Limb (tissue), 2 donors: ENCODE measurements around the gene TMTC1.
"Not testable (repeated sequence)": the region's sequence is repeated elsewhere in the genome, so short reads cannot be mapped to it uniquely, and the experiment has no call there.

Experiments
- DNase-seq, 2 donors: peaks; one replicate each; pipeline ENCODE4 v3.0.0-alpha.2; 2016; ENCODE audit errors: extremely low spot score in 2 of 2

Gene TMTC1

GRCh38 chr12:29673346-29673745 is 110.4 kb downstream of the TMTC1 start:
- DNase-seq = no peak

DNA sequence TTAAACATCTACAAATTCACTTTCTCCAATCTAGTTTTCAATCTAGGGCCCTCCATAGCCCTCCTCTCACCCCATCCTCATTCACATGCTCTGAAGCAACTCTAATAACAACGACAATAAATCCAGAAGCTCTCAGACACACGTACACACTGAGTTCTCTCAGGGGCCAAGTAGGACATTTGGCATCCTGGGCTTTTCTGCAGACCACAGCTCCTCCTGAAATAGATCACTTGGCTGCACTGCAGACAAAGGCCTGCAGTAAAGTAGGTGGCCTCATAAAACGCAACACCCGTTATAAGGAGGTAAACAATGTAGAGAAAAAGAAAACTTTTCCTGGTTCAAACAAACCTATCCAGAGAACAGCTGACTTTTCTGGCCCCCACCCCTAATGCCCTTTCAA is 111.2 kb downstream of the TMTC1 start:
- DNase-seq = no peak

- no peak for DNase-seq
Measured at GRCh38 chr12:29671742-29672141, 112.0 kb downstream of the TMTC1 start.

DNA sequence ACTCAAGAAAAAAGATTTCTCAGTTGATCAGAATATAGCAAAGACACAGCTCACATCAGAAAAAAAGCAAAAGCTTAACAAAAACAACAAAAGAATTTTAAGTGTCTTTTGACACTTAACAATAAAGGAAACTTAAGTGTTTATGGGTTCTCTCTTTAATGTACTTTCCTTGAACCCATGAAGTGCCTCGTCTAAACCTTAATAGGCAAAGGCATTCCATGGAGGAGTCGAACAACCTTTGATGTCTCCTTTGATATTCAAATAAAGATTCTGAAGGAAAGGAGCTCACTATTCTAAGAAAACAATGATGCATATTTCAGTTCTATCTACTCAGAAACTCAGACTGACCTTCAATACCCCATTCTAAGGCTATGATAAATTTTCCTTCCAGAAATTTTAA is 116.7 kb downstream of the TMTC1 start:
- DNase-seq = no peak

- no peak for DNase-seq
Measured at GRCh38 chr12:29665107-29665506, 118.6 kb downstream of the TMTC1 start.

DNA sequence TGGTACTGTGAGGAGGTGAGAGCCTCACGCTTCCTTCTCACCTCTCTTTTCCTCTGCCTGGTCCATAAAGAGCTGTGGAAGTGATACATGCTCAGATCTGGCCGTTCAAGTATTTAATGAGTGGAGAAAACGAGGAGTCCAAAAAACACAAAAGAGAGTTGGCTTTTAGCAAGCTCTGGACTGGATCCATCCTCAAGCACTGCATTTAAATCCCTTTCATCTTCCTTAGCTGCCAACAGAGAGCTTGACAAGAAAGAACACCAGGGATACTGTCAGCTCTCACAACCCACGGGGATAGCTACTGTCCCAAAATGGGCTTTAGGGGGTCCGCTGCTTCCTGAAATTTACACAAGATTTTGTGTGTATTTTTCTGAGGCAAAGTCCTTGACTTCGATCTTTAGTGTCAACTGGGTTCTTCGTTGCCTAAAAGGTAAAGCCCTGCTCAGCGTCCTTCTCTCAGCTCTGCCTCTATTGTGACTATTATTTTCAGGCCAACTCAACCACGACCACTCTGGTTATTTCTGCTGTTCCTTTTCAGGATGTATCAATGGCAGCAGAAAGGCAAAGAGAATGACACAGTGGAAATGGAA is 120.9 kb downstream of the TMTC1 start:
- peak in 1 of 2 donors; percentile 30 for DNase-seq

DNA sequence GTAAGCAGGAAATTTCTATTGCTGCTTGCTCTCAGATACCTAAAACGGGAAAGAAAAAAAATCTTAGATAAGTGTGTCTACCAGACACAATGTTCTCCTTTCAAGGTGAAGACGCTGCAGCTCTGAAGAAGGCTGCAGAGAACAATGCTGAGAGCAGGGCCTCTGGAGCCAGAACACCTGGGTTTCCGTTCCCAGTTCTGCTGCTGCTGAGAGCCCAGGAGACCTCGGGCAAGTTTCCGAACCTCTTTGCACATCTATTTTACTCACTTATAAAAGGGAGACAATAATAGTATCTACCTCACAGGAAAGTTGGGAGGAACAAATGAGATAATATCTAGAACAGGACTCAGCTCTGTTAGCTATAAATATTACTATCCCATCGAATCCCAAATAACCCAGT is 122.9 kb downstream of the TMTC1 start:
- no peak for DNase-seq

- no peak for DNase-seq
Measured at GRCh38 chr12:29656762-29657538, 126.8 kb downstream of the TMTC1 start.

GRCh38 chr12:29655861-29656260 is 127.9 kb downstream of the TMTC1 start:
- peak in 1 of 2 donors; percentile 29 for DNase-seq

- no peak for DNase-seq
Measured at GRCh38 chr12:29653286-29653685, 130.5 kb downstream of the TMTC1 start.

DNA sequence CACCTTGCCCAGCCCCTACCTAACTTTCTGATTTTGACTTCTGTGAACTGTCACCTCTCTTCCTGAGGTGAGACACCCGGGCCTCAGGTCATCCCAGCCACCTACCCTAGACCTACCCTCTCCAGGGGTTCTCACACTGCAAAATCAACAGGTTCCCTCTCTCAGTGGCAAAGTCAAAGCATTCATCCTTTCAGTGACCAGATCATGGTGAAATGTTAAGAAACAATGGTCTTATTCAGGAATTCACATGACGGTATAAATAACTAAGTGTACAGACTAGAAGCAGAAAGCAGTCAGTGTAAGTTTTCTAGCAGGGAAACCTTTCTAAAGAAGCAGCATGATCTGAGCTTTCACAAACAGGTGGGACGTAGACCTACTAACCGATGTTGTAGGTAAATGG is 133.4 kb downstream of the TMTC1 start:
- no peak for DNase-seq

- DNase-seq = no peak
Measured at GRCh38 chr12:29649722-29650121, 134.0 kb downstream of the TMTC1 start.

GRCh38 chr12:29644536-29645162 is 139.1 kb downstream of the TMTC1 start:
- DNase-seq = no peak

DNA sequence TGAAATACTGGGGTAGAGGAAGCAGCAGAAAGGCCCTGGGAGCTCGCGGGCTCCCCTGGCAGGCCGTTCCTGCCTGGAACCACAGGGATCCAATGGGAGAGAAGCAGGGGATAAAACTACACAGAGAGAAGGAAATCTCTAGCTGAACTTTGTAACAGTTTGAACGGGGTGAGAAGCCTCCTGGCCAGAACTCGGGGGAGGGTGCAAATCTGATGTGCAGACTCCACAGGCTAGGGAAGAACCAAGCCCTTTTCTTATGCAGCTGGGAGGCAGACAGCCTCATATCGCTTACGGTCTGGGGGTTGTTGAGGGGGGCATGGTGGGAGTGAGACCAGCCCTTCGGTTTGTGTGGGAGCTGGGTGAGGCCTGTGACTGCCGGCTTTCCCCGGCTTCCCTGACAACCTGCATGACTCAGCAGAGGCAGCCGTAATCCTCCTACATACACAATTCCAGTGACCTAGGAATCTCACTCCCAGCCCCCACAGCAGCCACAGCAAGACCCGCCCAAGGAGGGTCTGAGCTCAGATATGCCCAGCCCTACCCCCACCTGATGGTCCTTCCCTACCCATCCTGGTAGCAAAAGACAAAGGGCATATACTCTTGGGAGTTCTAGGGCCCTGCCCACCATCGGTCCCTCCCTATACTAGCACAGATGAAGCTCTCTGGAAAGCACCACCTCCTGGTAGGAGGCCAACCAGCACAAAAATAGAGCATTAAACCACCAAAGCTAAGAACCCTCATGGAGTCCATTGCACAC is 143.0 kb downstream of the TMTC1 start:
- DNase-seq = no peak

GRCh38 chr12:29639893-29640495 is 143.7 kb downstream of the TMTC1 start:
- no peak for DNase-seq

DNA sequence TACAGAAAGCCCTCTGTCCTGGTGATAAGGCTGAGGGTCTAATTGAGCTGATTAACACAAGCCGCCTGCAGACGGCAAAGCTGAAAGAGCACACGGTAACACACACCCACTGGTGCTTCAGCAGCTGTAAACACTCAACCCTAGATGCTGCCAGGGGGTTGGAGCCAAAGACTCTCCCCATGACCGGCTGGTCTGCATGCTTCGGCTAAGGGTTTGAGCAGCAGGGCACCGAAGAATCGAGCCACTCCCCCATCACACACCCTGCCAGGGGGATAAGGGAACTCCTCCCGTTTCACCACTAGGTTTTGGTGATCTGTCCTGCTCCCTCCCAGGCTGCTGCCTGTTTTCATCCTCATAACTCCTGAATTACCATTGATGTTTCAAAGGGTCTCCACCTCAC is 145.2 kb downstream of the TMTC1 start:
- DNase-seq = no peak

GRCh38 chr12:29634057-29634456 is 149.7 kb downstream of the TMTC1 start:
- no peak for DNase-seq

DNA sequence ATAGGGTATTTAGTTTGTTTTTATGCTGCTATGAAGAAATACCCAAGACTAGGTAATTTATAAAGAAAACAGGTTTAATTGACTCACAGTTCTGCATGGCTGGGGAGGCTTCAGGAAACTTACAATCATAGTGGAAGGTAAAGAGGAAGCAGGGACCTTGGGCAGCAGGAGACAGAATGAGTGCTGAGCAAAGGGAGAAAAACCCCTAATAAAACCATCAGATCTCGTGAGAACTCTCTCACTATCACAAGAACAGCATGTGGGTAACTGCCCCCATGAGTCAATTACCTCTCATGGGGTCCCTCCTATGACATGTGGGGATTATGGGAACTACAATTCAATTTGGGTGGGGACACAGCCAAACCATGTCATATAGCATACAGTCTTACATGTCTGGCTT is 153.6 kb downstream of the TMTC1 start:
- DNase-seq = not testable (repeated sequence)

DNA sequence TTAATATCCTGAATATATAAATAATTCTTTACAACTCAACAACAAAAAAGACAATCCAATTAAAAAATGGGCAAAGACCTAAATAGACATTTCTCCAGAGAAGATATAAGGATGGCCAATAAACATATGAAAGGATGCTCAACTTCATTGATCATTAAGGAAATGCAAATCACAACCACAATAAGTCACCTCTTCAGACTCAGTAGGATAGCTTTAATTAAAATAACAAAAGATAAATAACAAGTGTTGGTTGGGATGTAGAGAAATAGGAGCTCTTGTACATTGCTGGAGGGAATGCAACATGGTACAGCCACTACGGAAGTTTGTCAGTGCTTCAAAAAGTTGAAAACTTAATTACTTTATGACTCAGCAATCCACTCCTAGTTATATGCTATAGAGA is 156.5 kb downstream of the TMTC1 start:
- DNase-seq = no peak

DNA sequence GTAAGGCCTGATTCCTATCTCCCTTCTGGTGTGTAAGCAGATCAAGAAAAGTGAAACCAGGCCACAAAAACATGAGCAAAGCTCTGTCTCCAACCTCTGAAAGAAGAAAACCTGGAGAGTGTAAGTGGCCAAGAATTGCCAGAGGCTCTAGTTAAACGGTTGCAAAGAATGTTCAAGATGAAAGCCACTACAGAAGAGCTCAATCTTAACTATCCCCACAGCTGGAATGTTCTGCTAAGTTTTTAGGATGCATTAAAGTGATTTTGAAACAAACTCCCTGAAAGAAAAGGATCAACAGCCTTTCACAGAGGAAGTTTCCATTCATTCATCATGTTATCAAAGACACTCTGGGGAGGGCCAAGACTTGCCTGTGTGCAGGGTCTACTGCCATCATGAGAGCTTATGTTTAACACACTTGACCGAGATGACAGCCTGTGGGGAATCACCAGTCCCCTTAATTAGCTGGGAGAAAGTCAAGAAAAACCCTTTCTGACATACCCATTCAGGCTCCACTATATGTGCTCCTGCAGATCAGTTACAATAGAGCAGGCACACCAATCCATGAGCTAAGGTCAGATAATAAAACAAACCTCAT is 158.3 kb downstream of the TMTC1 start:
- no peak for DNase-seq

DNA sequence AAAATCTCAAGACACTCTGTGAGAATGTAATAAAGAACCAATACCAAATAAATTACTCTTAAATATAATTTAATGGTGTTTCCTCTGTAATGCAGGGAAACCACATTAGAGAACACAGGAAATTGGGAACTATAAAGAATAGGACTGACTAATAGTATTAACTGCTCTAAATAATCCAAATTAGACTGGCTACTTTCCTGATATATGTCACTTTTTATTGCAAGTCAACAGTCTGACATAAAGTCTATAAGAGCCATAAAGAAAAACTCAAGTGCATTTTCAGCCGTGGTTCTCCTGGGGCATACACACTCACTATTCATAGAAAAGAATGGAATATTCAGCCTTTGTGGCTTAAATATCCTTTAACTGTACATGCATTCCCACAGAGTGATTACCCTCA is 161.5 kb downstream of the TMTC1 start:
- DNase-seq = no peak
